Parathyroid adenoma (tissue), 2 donors: ENCODE data around the gene NOM1.

ENCODE experiments used
- H2AFZ ChIP-seq: fragments of 300-600 bp; sonication (generic); one replicate; pipeline ENCODE4 v1.7.0; 2017; ENCODE audit warnings: antibody characterized with exemption, mild to moderate bottlenecking
- H3K27ac ChIP-seq: fragments of 300-600 bp; sonication (generic); one replicate; pipeline ENCODE4 v1.7.0; 2017
- H3K27me3 ChIP-seq: fragments of 300-600 bp; sonication (generic); one replicate; pipeline ENCODE4 v1.7.0; 2017; ENCODE audit warnings: low read length; ENCODE audit not compliant: control insufficient read depth, insufficient read depth
- H3K36me3 ChIP-seq: fragments of 300-600 bp; sonication (generic); one replicate; pipeline ENCODE4 v1.7.0; 2017; ENCODE audit warnings: low read length; ENCODE audit not compliant: control insufficient read depth, insufficient read depth
- H3K4me1 ChIP-seq: fragments of 300-600 bp; sonication (generic); one replicate; pipeline ENCODE4 v1.7.0; 2017; ENCODE audit warnings: control low read depth
- H3K4me2 ChIP-seq: fragments of 300-600 bp; sonication (generic); one replicate; pipeline ENCODE4 v1.7.0; 2017; ENCODE audit warnings: low read length
- H3K4me3 ChIP-seq: fragments of 300-600 bp; sonication (generic); one replicate; pipeline ENCODE4 v1.7.0; 2017; ENCODE audit warnings: low read depth, low read length
- H3K79me2 ChIP-seq: fragments of 300-600 bp; sonication (generic); one replicate; pipeline ENCODE4 v1.7.0; 2017; ENCODE audit warnings: control low read depth
- H3K9ac ChIP-seq: fragments of 300-600 bp; sonication (generic); one replicate; pipeline ENCODE4 v1.7.0; 2017; ENCODE audit warnings: mild to moderate bottlenecking
- H3K9me3 ChIP-seq: fragments of 300-600 bp; sonication (generic); one replicate; pipeline ENCODE4 v1.7.0; 2017; ENCODE audit warnings: low read length; ENCODE audit not compliant: control insufficient read depth
- TF ChIP-seq, protein P1 (sequence below): fragments of 300-600 bp; sonication (generic); IDR thresholded peaks from one replicate; pipeline ENCODE4 v1.7.0; 2017; ENCODE audit warnings: antibody characterized with exemption, mild to moderate bottlenecking
- donor health status: primary hyperparathyroidism.

NOM1 gene

DNA sequence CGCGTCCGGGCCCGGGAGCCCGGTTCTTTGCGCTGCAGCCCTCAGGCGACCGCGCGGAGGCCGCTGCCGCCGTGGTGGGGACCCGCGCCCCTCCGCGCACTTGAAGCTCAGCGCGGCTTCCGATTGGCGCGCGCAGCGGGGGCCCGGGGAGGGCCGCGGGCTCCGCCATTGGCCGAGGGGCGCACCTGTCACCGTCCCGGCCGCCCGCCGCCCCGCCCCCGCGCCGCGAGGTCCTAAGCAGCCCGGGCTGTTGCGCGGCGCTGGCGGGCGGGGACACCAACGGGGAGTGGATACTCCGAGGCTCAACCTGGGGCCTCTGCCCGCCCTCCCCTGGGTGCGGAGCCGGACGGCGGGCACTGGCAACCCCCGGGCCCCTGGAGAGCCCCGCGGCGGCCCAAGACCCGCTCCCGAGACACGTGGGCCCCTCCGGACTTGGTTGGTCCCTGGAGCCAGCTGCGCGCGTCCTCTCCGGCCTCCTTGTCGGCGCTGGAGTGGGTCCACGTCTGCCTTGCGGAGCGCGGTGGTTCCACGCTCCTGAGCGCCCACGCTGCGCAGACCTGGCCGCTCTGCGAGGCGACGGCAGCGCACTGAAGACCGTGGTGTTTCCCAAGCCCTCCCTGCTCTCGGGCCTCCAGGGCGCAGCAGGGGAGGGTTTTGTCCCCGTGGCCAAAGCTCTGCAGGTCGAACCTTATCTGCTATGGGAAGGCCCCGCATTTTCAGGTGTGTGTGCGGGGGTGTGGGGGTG, 61.2 kb downstream of the NOM1 start, which contains the start of gene MNX1:
TSS of gene MNX1 (minus strand) at position 76 of the 745 bp plus-strand sequence. CDS start 313 bp downstream, outside the sequence.
- H3K9me3 ChIP-seq: no peaks in the 10 kb centered on the region
- H2AFZ ChIP-seq: peak within 1 kb of the TSS; percentile 83
- H3K4me1 ChIP-seq: no peaks in the 10 kb centered on the region
- H3K27ac ChIP-seq: no peak within 1 kb of the TSS
- H3K79me2 ChIP-seq: no peaks in the 10 kb centered on the region
- TF ChIP-seq, protein P1, sequence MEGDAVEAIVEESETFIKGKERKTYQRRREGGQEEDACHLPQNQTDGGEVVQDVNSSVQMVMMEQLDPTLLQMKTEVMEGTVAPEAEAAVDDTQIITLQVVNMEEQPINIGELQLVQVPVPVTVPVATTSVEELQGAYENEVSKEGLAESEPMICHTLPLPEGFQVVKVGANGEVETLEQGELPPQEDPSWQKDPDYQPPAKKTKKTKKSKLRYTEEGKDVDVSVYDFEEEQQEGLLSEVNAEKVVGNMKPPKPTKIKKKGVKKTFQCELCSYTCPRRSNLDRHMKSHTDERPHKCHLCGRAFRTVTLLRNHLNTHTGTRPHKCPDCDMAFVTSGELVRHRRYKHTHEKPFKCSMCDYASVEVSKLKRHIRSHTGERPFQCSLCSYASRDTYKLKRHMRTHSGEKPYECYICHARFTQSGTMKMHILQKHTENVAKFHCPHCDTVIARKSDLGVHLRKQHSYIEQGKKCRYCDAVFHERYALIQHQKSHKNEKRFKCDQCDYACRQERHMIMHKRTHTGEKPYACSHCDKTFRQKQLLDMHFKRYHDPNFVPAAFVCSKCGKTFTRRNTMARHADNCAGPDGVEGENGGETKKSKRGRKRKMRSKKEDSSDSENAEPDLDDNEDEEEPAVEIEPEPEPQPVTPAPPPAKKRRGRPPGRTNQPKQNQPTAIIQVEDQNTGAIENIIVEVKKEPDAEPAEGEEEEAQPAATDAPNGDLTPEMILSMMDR: no peak
- no peak within 1 kb of the TSS for H3K9ac ChIP-seq
- no peaks in the 10 kb centered on the region for H3K36me3 ChIP-seq
- H3K4me3 ChIP-seq: peak within 1 kb of the TSS; percentile 42
- H3K4me2 ChIP-seq: peak within 1 kb of the TSS; percentile 69
- H3K27me3 ChIP-seq: peaks cover 22% of the 10 kb centered on the region

DNA sequence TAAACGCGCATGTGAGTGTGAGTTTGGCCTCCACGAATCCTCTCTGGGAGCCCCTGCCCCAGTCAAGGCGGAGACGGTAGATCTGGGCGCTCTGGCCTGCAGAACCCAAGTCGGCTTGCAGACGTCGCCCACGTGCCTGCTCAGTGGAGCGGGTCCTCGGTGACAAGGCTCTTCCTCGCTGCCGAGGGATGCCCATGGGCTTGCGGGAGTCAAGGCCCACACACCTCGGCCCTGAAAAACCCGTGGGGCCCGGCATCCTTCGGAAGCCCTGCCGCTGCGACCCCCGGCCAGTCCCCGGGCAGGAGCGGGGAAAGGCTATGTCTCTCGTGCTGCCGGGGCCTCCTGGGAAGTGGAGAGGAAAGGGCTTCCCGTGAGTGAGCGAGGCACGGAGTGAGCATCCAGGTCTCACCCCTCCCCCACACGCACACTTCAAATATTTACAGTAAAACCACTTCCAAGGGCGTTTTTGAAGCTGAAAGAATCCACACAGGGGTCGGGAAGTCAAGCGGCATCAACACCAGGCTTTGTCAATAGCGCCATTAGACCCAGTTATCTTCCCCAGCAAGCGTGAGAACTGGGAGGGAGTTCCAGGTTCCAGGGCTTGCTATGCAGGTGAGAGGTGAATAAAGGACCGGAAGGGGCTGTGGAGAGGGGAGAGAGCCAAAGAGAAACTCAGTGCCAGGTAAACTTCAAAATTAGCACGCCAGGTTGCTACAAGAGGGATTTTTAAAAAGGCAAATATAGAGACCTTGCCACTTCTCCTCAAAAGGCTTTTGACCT, 62.0 kb downstream of the NOM1 start:
- TF ChIP-seq, protein P1: no peak
- H3K27ac ChIP-seq: no peak overlapping the region
- H3K9ac ChIP-seq: no peak overlapping the region
- no peaks in the 10 kb centered on the region for H3K9me3 ChIP-seq
- peaks cover 23% of the 10 kb centered on the region for H3K27me3 ChIP-seq
- H2AFZ ChIP-seq: peak overlapping the region; percentile 79
- no peaks in the 10 kb centered on the region for H3K79me2 ChIP-seq
- H3K4me3 ChIP-seq: peak overlapping the region; percentile 34
- no peaks in the 10 kb centered on the region for H3K4me1 ChIP-seq
- H3K36me3 ChIP-seq: no peaks in the 10 kb centered on the region
- H3K4me2 ChIP-seq: peak overlapping the region; percentile 66

DNA sequence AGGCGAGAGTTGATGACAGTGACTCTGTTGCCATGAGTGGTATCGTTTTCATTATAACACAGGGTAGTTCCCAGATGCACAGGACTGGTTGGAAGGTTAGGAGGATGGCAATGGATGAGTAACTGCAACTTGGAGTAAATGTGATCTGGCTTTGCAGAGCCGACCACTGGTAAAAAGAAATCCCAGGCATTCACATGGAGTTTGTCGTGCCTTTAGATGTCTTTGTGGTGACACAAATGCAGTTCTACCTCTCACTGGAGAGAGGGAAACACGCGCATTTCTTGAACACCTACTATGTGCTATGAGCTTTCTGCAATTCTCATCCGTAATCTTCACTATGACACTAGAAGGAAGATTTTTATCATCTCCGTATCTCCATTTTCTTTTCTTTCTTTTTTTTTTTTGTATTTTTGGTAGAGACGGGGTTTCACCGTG, 62.6 kb downstream of the NOM1 start:
- no peaks in the 10 kb centered on the region for H3K4me1 ChIP-seq
- H3K36me3 ChIP-seq: no peaks in the 10 kb centered on the region
- H3K27ac ChIP-seq: no peak overlapping the region
- H3K9me3 ChIP-seq: no peaks in the 10 kb centered on the region
- H3K4me2 ChIP-seq: no peak overlapping the region
- no peaks in the 10 kb centered on the region for H3K79me2 ChIP-seq
- peaks cover 24% of the 10 kb centered on the region for H3K27me3 ChIP-seq
- no peak overlapping the region for H3K9ac ChIP-seq
- no peak overlapping the region for H2AFZ ChIP-seq
- no peak overlapping the region for H3K4me3 ChIP-seq
- TF ChIP-seq, protein P1: no peak

DNA sequence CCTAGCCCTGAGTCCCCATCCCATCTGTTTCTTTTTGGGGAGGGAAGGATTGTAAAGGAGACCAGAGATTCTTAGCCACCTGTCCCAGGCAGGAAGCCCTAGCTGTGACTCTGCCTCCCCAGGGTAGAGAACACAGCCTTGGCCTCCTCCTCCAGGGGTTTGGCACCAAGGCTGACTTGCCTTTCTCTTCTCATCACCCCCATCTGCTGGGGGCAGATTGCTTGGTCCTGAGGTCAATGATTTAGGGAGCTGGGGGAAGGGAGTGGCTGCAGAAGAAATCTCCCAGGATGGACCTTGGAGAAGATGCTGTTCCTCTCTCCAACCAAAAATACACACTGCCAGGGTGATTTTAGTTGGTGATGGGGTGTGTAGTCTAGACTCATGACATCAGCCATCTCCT, 63.6 kb downstream of the NOM1 start:
- TF ChIP-seq, protein P1: no peak
- Histone ChIP-seq H3K4me1 (no peaks in the 10 kb centered on the region), H3K9ac (no peak overlapping the region), H3K79me2 (no peaks in the 10 kb centered on the region), H2AFZ (no peak overlapping the region), H3K9me3 (no peaks in the 10 kb centered on the region), H3K36me3 (no peaks in the 10 kb centered on the region), H3K4me2 (no peak overlapping the region), H3K27me3 (peaks cover 17% of the 10 kb centered on the region), H3K27ac (no peak overlapping the region), H3K4me3 (no peak overlapping the region)
